Fibroblast of lung (primary cell): Measurements from ENCODE around the gene TMEM69.
"Not testable (repeated sequence)": the region's sequence is repeated elsewhere in the genome, so short reads cannot be mapped to it uniquely, and the experiment has no call there.

ENCODE experiments used
- CTCF ChIP-seq, 2 donors: IDR thresholded peaks in 1 of 2; conservative IDR thresholded peaks in 1 of 2; 1 replicate in 1 of 2; 2 replicates in 1 of 2; pipeline ENCODE4 v1.5.1; 2011 to 2012; ENCODE audit warnings: low read length in 2 of 2, control low read depth in 1 of 2, inconsistent platforms in 1 of 2, low read depth in 1 of 2, mild to moderate bottlenecking in 1 of 2
- EZH2 ChIP-seq: IDR thresholded peaks from 2 replicates; pipeline ENCODE4 v1.5.1; 2012; ENCODE audit warnings: low read length, control low read depth, mild to moderate bottlenecking; ENCODE audit errors: missing control alignments

GRCh38 chr1:45676553-45676952 lies 11.4 kb upstream of the TMEM69 start:
- not testable (repeated sequence) for TF ChIP-seq CTCF (conservative IDR thresholded peaks at IDR 0.05 in 1 of 2, IDR thresholded peaks at IDR 0.05 in 1 of 2; ENCODE audit: low read depth in 1 of 2, low read length in 2 of 2); EZH2
